ENCODE data around the gene ARSK. TPM values are rescaled to one million over a fixed set of nuclear protein-coding genes. Genes with fewer than 3 reads are reported as not detected.
A peak's percentile ranks its signal among the peaks of the same experiment; 100 is the strongest.

Gene ARSK
- total RNA-seq, 6 donors from 2014 or later = 2.1 to 11.0 (median 3.9) TPM

DNA sequence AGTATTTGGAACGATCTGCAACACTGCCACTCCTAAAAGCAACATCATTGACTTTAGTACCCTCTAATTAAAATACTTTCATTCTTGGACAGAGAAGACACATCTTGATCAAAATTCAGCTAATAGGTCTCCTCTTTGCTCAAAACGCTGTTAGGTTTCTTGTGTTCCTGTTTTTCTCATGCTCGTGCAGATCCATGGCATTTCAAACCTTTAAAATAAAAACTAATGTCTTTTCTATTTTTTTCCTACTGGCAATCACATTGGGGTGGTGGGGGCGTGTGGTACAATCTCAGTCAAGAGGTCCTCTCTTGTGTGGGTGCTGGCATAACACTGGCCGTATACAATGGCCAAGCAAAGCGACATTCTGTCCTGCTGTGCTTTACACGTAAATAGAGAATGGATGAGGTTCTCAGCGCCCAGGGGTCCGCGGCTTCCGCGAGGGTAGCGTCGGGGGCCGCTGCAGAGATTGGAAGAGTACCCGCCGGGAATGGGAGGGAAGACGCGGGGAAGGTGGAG, 64.7 kb downstream of the ARSK start:
- Histone ChIP-seq H3K4me3 (peak overlapping the region; percentile 48 to 64 (median 57)), H3K4me1 (peaks cover 18 to 32% (median 22%) of the 10 kb centered on the region in 4 donors), H3K36me3 (no peaks in the 10 kb centered on the region), H3K27ac (peak overlapping the region in 1 of 4 donors; percentile 66), H3K27me3 (no peaks in the 10 kb centered on the region), H3K9me3 (no peaks in the 10 kb centered on the region)
- TF ChIP-seq POLR2A (IDR thresholded peaks at IDR 0.05) (no peak), EP300 (IDR thresholded peaks at IDR 0.05) (no peak), CTCF (IDR thresholded peaks at IDR 0.05) (no peak), POLR2AphosphoS5 (IDR thresholded peaks at IDR 0.05) (no peak)
- peak in 1 of 2 donors; percentile 17 for ATAC-seq (ENCODE audit: low FRiP score in 2 of 2)
- 11 to 13% methylated on average over 19 of the region's 19 CpGs for WGBS, 2 donors
- no peak for DNase-seq

GRCh38 chr5:95620030-95620869, 65.3 kb downstream of the ARSK start, which contains the start of gene GPR150:
Gene GPR150 (plus strand): TSS chr5:95620087. CDS start chr5:95620276, 189 bp downstream.
- Histone ChIP-seq H3K4me3 (peak within 1 kb of the TSS; percentile 48 to 67 (median 62)), H3K9me3 (no peaks in the 10 kb centered on the region), H3K27ac (peak within 1 kb of the TSS in 3 of 4 donors; percentile 41 to 66 (median 54)), H3K4me1 (peaks cover 18 to 32% (median 22%) of the 10 kb centered on the region in 4 donors), H3K36me3 (no peaks in the 10 kb centered on the region), H3K27me3 (no peaks in the 10 kb centered on the region)
- 0 to 1% methylated on average over 19 to 21 of the region's 85 CpGs for WGBS, 2 donors
- ATAC-seq (ENCODE audit: low FRiP score in 2 of 2) = peak; percentile 63 to 81
- peak; percentile 52 to 94 for DNase-seq
- TF ChIP-seq POLR2A (IDR thresholded peaks at IDR 0.05) (peak in 1 of 4 donors; percentile 23), CTCF (IDR thresholded peaks at IDR 0.05) (peak in 2 of 6 experiments; percentile 36 to 51), POLR2AphosphoS5 (IDR thresholded peaks at IDR 0.05) (no peak)

DNA sequence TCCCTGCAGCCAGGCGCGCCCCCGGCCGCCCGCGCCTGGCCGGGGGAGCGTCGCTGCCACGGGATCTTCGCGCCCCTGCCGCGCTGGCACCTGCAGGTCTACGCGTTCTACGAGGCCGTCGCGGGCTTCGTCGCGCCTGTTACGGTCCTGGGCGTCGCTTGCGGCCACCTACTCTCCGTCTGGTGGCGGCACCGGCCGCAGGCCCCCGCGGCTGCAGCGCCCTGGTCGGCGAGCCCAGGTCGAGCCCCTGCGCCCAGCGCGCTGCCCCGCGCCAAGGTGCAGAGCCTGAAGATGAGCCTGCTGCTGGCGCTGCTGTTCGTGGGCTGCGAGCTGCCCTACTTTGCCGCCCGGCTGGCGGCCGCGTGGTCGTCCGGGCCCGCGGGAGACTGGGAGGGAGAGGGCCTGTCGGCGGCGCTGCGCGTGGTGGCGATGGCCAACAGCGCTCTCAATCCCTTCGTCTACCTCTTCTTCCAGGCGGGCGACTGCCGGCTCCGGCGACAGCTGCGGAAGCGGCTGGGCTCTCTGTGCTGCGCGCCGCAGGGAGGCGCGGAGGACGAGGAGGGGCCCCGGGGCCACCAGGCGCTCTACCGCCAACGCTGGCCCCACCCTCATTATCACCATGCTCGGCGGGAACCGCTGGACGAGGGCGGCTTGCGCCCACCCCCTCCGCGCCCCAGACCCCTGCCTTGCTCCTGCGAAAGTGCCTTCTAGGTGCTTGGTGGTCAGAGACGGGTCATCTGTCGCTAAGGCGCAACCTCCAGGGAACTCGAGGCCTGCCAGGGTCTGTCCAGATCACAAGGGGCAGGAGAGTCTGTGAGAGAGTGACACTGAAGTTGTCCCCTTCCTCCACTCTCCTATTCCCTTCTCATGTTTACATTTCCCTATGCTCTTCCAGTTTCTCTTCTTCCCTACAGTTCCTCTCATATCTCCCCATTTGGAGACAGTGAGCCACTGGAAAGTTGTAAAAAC, 66.3 kb downstream of the ARSK start:
- no peaks in the 10 kb centered on the region for H3K36me3 ChIP-seq
- TF ChIP-seq POLR2AphosphoS5 (IDR thresholded peaks at IDR 0.05) (no peak), POLR2A (IDR thresholded peaks at IDR 0.05) (peak in 1 of 4 donors; percentile 22)
- H3K27me3 ChIP-seq = no peaks in the 10 kb centered on the region
- peak overlapping the region; percentile 48 to 67 (median 62) for H3K4me3 ChIP-seq
- peak overlapping the region; percentile 27 to 66 (median 48) for H3K27ac ChIP-seq
- H3K4me1 ChIP-seq = peaks cover 18 to 32% (median 22%) of the 10 kb centered on the region in 4 donors
- WGBS, 2 donors = 7 to 12% methylated on average over 18 to 34 of the region's 92 CpGs
- DNase-seq = peak; percentile 23 to 90
- peak; percentile 34 to 65 for ATAC-seq (ENCODE audit: low FRiP score in 2 of 2)
- no peaks in the 10 kb centered on the region for H3K9me3 ChIP-seq

DNA sequence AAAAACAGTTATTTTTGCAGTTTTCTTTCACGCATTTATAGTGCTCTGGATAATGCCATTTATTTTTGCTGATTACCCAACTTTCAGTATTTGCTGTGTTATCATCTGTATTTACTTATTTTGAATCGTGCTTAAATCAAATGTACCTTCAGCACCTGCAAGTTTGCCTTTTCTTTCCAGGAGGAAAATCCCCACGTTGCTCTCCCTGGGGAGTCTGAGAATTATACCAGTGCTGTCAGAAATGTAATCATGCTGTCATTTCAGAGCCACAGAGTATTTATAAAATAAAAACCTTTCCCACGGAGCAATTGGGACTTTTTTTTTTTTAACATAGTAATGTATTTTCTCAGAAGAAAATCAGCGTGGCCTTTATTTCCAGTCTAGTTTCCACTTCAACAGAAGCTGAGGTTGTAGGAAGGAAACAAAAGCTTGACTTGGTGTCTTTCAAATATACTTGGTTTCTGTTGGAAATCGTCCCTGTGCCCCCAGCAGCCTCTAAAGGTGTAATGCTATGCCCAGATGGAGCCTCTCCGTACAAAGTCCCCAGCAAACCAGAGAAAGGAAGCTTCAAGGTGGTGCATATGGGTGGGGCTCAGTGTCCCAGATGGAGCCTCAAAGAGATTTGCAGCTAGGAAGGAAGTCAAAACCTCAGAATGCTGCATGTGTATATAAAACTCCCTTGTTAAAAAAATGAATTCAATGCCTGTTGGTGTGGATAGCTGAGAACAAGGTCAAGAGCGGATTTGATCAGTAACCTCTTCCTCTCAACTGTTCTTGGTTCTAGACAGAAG, 67.1 kb downstream of the ARSK start:
- H3K36me3 ChIP-seq = no peaks in the 10 kb centered on the region
- no peaks in the 10 kb centered on the region for H3K27me3 ChIP-seq
- H3K9me3 ChIP-seq = no peaks in the 10 kb centered on the region
- H3K4me1 ChIP-seq = peaks cover 18 to 32% (median 22%) of the 10 kb centered on the region in 4 donors
- WGBS, 2 donors = 47 to 48% methylated on average over 8 of the region's 8 CpGs
- ATAC-seq (ENCODE audit: low FRiP score in 2 of 2) = no peak
- H3K27ac ChIP-seq = no peak overlapping the region
- DNase-seq = no peak
- TF ChIP-seq CTCF (IDR thresholded peaks at IDR 0.05) = no peak
- no peak for TF ChIP-seq POLR2AphosphoS5 (IDR thresholded peaks at IDR 0.05)
- no peak for TF ChIP-seq POLR2A (IDR thresholded peaks at IDR 0.05)
- TF ChIP-seq EP300 (IDR thresholded peaks at IDR 0.05) = no peak
- peak overlapping the region in 2 of 4 donors; percentile 59 to 64 for H3K4me3 ChIP-seq

Data from upper lobe of left lung (tissue), 6 donors.